ENCODE measurements around the gene SETD1B. TPM values are rescaled to one million over a fixed set of nuclear protein-coding genes. Genes with fewer than 3 reads are reported as not detected.

The SETD1B gene
- total RNA-seq, 1 experiment from 2014 or later = 40.4 TPM

GRCh38 chr12:121839993-121840761 lies 36.4 kb downstream of the SETD1B start:
- Histone ChIP-seq H3K4me2 (ENCODE audit: insufficient read depth, insufficient read length, low read length) (peak overlapping the region; percentile 71), H3K79me2 (ENCODE audit: insufficient read depth, low read length) (no peaks in the 10 kb centered on the region), H3T11ph (ENCODE audit: low read length) (no peak overlapping the region), H2BK20ac (ENCODE audit: low read depth, low read length, poor library complexity, severe bottlenecking) (no peak overlapping the region), H3K9me3 (ENCODE audit: control insufficient read depth, low read depth, low read length) (no peaks in the 10 kb centered on the region), H3K27me3 (ENCODE audit: insufficient read depth, low read length) (no peaks in the 10 kb centered on the region), H3K27ac (ENCODE audit: insufficient read length, low read depth, low read length) (no peak overlapping the region), H3K56ac (ENCODE audit: insufficient read length, low read depth, low read length) (no peak overlapping the region), H4K91ac (ENCODE audit: insufficient read length, low read depth, low read length) (no peak overlapping the region), H2BK15ac (ENCODE audit: low read depth, low read length) (no peak overlapping the region), H3K9ac (ENCODE audit: extremely low read depth, insufficient read length, low read length) (peak overlapping the region; percentile 71), H3K79me1 (ENCODE audit: insufficient read depth, low read depth, low read length, poor library complexity, severe bottlenecking) (no peaks in the 10 kb centered on the region), H3K4ac (ENCODE audit: low read depth, low read length) (no peak overlapping the region), H2AK5ac (ENCODE audit: insufficient read length, low read length) (no peak overlapping the region), H2BK120ac (ENCODE audit: low read depth, low read length, poor library complexity, severe bottlenecking) (no peak overlapping the region), H3K14ac (ENCODE audit: insufficient read depth, low read length) (peak overlapping the region; percentile 86; the same call in 1 of the 2 replicates), H4K20me1 (ENCODE audit: control insufficient read depth, insufficient read depth, insufficient read length) (peaks cover 3% of the 10 kb centered on the region), H2BK5ac (ENCODE audit: insufficient read length, low read length) (no peak overlapping the region), H3K4me1 (ENCODE audit: insufficient read depth, low read length) (no peaks in the 10 kb centered on the region), H3K23me2 (ENCODE audit: insufficient read length, low read depth, low read length, poor library complexity, severe bottlenecking) (no peaks in the 10 kb centered on the region), H4K5ac (ENCODE audit: insufficient read length, low read depth, low read length) (no peak overlapping the region), H3K23ac (ENCODE audit: insufficient read length, low read depth, low read length) (no peak overlapping the region), H4K8ac (replicated peaks; ENCODE audit: insufficient read length, low read depth, low read length) (no peak overlapping the region), H2BK12ac (ENCODE audit: insufficient read length, low read depth, low read length) (no peak overlapping the region), H2AFZ (ENCODE audit: low read length) (no peak overlapping the region), H3K18ac (ENCODE audit: insufficient read length, low read depth, low read length) (no peak overlapping the region)
- Mint-ChIP-seq H3K4me1 (peaks cover 13 to 21% of the 10 kb centered on the region in 2 experiments), H3K36me3 (ENCODE audit: insufficient read depth in 1 of 3, low read depth in 3 of 3) (no peaks in the 10 kb centered on the region), H3K27me3 (ENCODE audit: low read depth) (peaks cover 15% of the 10 kb centered on the region), H3K9me3 (no peaks in the 10 kb centered on the region; a peak in 2 of 5 replicates), H3K27ac (peak overlapping the region; percentile 88 to 99 (median 99); a peak in 3 of 7 replicates), H3K4me3 (peak overlapping the region; percentile 92 to 98)
- peak; percentile 14 for DNase-seq
- no peak for TF ChIP-seq CTCF (conservative IDR thresholded peaks at IDR 0.05)
- no CpG with 5 or more reads among the region's 24 CpGs for WGBS (ENCODE audit: extremely low coverage, insufficient read length, low lambda C conversion rate)

Measured in H9 (cell line).